ENCODE measurements around the gene CDYL2.
"Not testable (repeated sequence)": the region's sequence is repeated elsewhere in the genome, so short reads cannot be mapped to it uniquely, and the experiment has no call there.

CDYL2 gene

GRCh38 chr16:80806927-80807340 is 2.5 kb upstream of the CDYL2 start:
- Histone ChIP-seq H3K36me3 (ENCODE audit: control insufficient read depth, low read depth, low read length) (no peaks in the 10 kb centered on the region), H3K4me3 (ENCODE audit: low read length) (no peak overlapping the region), H3K9ac (ENCODE audit: low read length) (no peak overlapping the region), H3K9me3 (ENCODE audit: control insufficient read depth, low read depth, low read length) (no peaks in the 10 kb centered on the region), H3K4me1 (ENCODE audit: control insufficient read depth, low read depth, low read length) (no peaks in the 10 kb centered on the region), H3K27ac (ENCODE audit: low read length) (no peak overlapping the region), H3K27me3 (ENCODE audit: control insufficient read depth, insufficient read depth, low read length) (peaks cover 22% of the 10 kb centered on the region)

GRCh38 chr16:80806289-80806688 is 1.9 kb upstream of the CDYL2 start:
- Histone ChIP-seq H3K36me3 (ENCODE audit: control insufficient read depth, low read depth, low read length) (no peaks in the 10 kb centered on the region), H3K4me3 (ENCODE audit: low read length) (no peak overlapping the region), H3K9me3 (ENCODE audit: control insufficient read depth, low read depth, low read length) (no peaks in the 10 kb centered on the region), H3K4me1 (ENCODE audit: control insufficient read depth, low read depth, low read length) (no peaks in the 10 kb centered on the region), H3K9ac (ENCODE audit: low read length) (no peak overlapping the region), H3K27ac (ENCODE audit: low read length) (no peak overlapping the region), H3K27me3 (ENCODE audit: control insufficient read depth, insufficient read depth, low read length) (peaks cover 22% of the 10 kb centered on the region)

GRCh38 chr16:80804056-80804525 is 307 bp downstream of the CDYL2 start:
- Histone ChIP-seq H3K36me3 (ENCODE audit: control insufficient read depth, low read depth, low read length) (no peaks in the 10 kb centered on the region), H3K9ac (ENCODE audit: low read length) (no peak overlapping the region), H3K4me3 (ENCODE audit: low read length) (no peak overlapping the region), H3K27me3 (ENCODE audit: control insufficient read depth, insufficient read depth, low read length) (peaks cover 22% of the 10 kb centered on the region), H3K4me1 (ENCODE audit: control insufficient read depth, low read depth, low read length) (no peaks in the 10 kb centered on the region), H3K9me3 (ENCODE audit: control insufficient read depth, low read depth, low read length) (no peaks in the 10 kb centered on the region), H3K27ac (ENCODE audit: low read length) (no peak overlapping the region)

- Histone ChIP-seq H3K27ac (ENCODE audit: low read length) (no peak overlapping the region), H3K4me3 (ENCODE audit: low read length) (peak overlapping the region; percentile 25), H3K9ac (ENCODE audit: low read length) (no peak overlapping the region), H3K36me3 (ENCODE audit: control insufficient read depth, low read depth, low read length) (no peaks in the 10 kb centered on the region), H3K27me3 (ENCODE audit: control insufficient read depth, insufficient read depth, low read length) (peaks cover 22% of the 10 kb centered on the region), H3K9me3 (ENCODE audit: control insufficient read depth, low read depth, low read length) (no peaks in the 10 kb centered on the region), H3K4me1 (ENCODE audit: control insufficient read depth, low read depth, low read length) (no peaks in the 10 kb centered on the region)
Observed at GRCh38 chr16:80803339-80804055, 901 bp downstream of the CDYL2 start.

- Histone ChIP-seq H3K9ac (ENCODE audit: low read length) (no peak overlapping the region), H3K9me3 (ENCODE audit: control insufficient read depth, low read depth, low read length) (no peaks in the 10 kb centered on the region), H3K27me3 (ENCODE audit: control insufficient read depth, insufficient read depth, low read length) (peaks cover 22% of the 10 kb centered on the region), H3K4me3 (ENCODE audit: low read length) (peak overlapping the region; percentile 25), H3K27ac (ENCODE audit: low read length) (no peak overlapping the region), H3K36me3 (ENCODE audit: control insufficient read depth, low read depth, low read length) (no peaks in the 10 kb centered on the region), H3K4me1 (ENCODE audit: control insufficient read depth, low read depth, low read length) (no peaks in the 10 kb centered on the region)
Observed at GRCh38 chr16:80802902-80803301, 1.5 kb downstream of the CDYL2 start.

- no peaks in the 10 kb centered on the region for H3K9me3 ChIP-seq (ENCODE audit: control insufficient read depth, low read depth, low read length)
- H3K27ac ChIP-seq (ENCODE audit: low read length) = no peak overlapping the region
- no peak overlapping the region for H3K9ac ChIP-seq (ENCODE audit: low read length)
- H3K4me1 ChIP-seq (ENCODE audit: control insufficient read depth, low read depth, low read length) = no peaks in the 10 kb centered on the region
- no peaks in the 10 kb centered on the region for H3K36me3 ChIP-seq (ENCODE audit: control insufficient read depth, low read depth, low read length)
- H3K4me3 ChIP-seq (ENCODE audit: low read length) = no peak overlapping the region
- H3K27me3 ChIP-seq (ENCODE audit: control insufficient read depth, insufficient read depth, low read length) = peaks cover 22% of the 10 kb centered on the region
Observed at GRCh38 chr16:80802138-80802537, 2.3 kb downstream of the CDYL2 start.

- no peaks in the 10 kb centered on the region for H3K27me3 ChIP-seq (ENCODE audit: control insufficient read depth, insufficient read depth, low read length)
Observed at GRCh38 chr16:80794071-80794470, 10.3 kb downstream of the CDYL2 start.

GRCh38 chr16:80792031-80792430 is 12.4 kb downstream of the CDYL2 start:
- H3K4me1 ChIP-seq (ENCODE audit: control insufficient read depth, low read depth, low read length) = peaks cover 15% of the 10 kb centered on the region
- no peaks in the 10 kb centered on the region for H3K27me3 ChIP-seq (ENCODE audit: control insufficient read depth, insufficient read depth, low read length)
- H3K9ac ChIP-seq (ENCODE audit: low read length) = no peak overlapping the region
- no peaks in the 10 kb centered on the region for H3K9me3 ChIP-seq (ENCODE audit: control insufficient read depth, low read depth, low read length)
- no peak overlapping the region for H3K27ac ChIP-seq (ENCODE audit: low read length)
- H3K4me3 ChIP-seq (ENCODE audit: low read length) = no peak overlapping the region
- H3K36me3 ChIP-seq (ENCODE audit: control insufficient read depth, low read depth, low read length) = no peaks in the 10 kb centered on the region

More at GRCh38 chr16:80794071-80794470, 10.3 kb downstream of the CDYL2 start:
- Histone ChIP-seq H3K9ac (ENCODE audit: low read length) (no peak overlapping the region), H3K27ac (ENCODE audit: low read length) (no peak overlapping the region), H3K36me3 (ENCODE audit: control insufficient read depth, low read depth, low read length) (no peaks in the 10 kb centered on the region), H3K4me1 (ENCODE audit: control insufficient read depth, low read depth, low read length) (peaks cover 8% of the 10 kb centered on the region), H3K9me3 (ENCODE audit: control insufficient read depth, low read depth, low read length) (no peaks in the 10 kb centered on the region), H3K4me3 (ENCODE audit: low read length) (no peak overlapping the region)

GRCh38 chr16:80791411-80791810 is 13.0 kb downstream of the CDYL2 start:
- Histone ChIP-seq H3K27me3 (ENCODE audit: control insufficient read depth, insufficient read depth, low read length) (no peaks in the 10 kb centered on the region), H3K9ac (ENCODE audit: low read length) (no peak overlapping the region), H3K27ac (ENCODE audit: low read length) (no peak overlapping the region), H3K36me3 (ENCODE audit: control insufficient read depth, low read depth, low read length) (no peaks in the 10 kb centered on the region), H3K4me1 (ENCODE audit: control insufficient read depth, low read depth, low read length) (peaks cover 15% of the 10 kb centered on the region), H3K9me3 (ENCODE audit: control insufficient read depth, low read depth, low read length) (no peaks in the 10 kb centered on the region), H3K4me3 (ENCODE audit: low read length) (no peak overlapping the region)

- Histone ChIP-seq H3K4me1 (ENCODE audit: control insufficient read depth, low read depth, low read length) (peaks cover 15% of the 10 kb centered on the region), H3K36me3 (ENCODE audit: control insufficient read depth, low read depth, low read length) (no peaks in the 10 kb centered on the region), H3K9me3 (ENCODE audit: control insufficient read depth, low read depth, low read length) (no peaks in the 10 kb centered on the region), H3K27ac (ENCODE audit: low read length) (no peak overlapping the region), H3K4me3 (ENCODE audit: low read length) (no peak overlapping the region), H3K9ac (ENCODE audit: low read length) (no peak overlapping the region), H3K27me3 (ENCODE audit: control insufficient read depth, insufficient read depth, low read length) (no peaks in the 10 kb centered on the region)
Observed at GRCh38 chr16:80790751-80791150, 13.6 kb downstream of the CDYL2 start.

- no peaks in the 10 kb centered on the region for H3K27me3 ChIP-seq (ENCODE audit: control insufficient read depth, insufficient read depth, low read length)
Observed at GRCh38 chr16:80788027-80788426, 16.4 kb downstream of the CDYL2 start.

GRCh38 chr16:80786561-80786960 is 17.8 kb downstream of the CDYL2 start:
- H3K27me3 ChIP-seq (ENCODE audit: control insufficient read depth, insufficient read depth, low read length); H3K9ac ChIP-seq (ENCODE audit: low read length); H3K4me3 ChIP-seq (ENCODE audit: low read length); H3K9me3 ChIP-seq (ENCODE audit: control insufficient read depth, low read depth, low read length); H3K36me3 ChIP-seq (ENCODE audit: control insufficient read depth, low read depth, low read length); H3K27ac ChIP-seq (ENCODE audit: low read length): not testable (repeated sequence)
- peaks cover 15% of the 10 kb centered on the region for H3K4me1 ChIP-seq (ENCODE audit: control insufficient read depth, low read depth, low read length)

More at GRCh38 chr16:80788027-80788426, 16.4 kb downstream of the CDYL2 start:
- H3K9ac ChIP-seq (ENCODE audit: low read length) = no peak overlapping the region
- no peak overlapping the region for H3K27ac ChIP-seq (ENCODE audit: low read length)
- no peaks in the 10 kb centered on the region for H3K36me3 ChIP-seq (ENCODE audit: control insufficient read depth, low read depth, low read length)
- H3K4me3 ChIP-seq (ENCODE audit: low read length) = no peak overlapping the region
- H3K9me3 ChIP-seq (ENCODE audit: control insufficient read depth, low read depth, low read length) = no peaks in the 10 kb centered on the region
- H3K4me1 ChIP-seq (ENCODE audit: control insufficient read depth, low read depth, low read length) = peaks cover 15% of the 10 kb centered on the region
